Measurements from ENCODE around the gene DENND1A.

DNA sequence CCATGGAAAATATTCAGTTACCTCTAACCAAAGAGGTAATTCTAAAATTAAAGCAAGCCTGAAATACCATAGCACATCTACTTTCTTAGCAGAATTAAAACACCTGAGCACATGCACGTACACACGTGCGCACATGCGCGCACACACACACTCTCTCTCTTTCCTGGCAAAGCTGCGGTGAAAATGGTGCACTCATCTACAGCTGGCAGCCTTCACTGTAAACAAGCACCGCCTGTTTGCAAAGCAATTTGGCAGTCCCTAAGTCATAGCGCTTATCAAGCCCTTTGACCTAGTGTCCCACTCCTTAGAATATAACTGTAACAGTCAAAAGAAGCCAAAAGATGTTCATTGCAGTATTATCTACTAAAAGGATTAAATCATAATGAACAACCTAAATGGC, 278.7 kb downstream of the DENND1A start:
- TF ChIP-seq, protein P1, sequence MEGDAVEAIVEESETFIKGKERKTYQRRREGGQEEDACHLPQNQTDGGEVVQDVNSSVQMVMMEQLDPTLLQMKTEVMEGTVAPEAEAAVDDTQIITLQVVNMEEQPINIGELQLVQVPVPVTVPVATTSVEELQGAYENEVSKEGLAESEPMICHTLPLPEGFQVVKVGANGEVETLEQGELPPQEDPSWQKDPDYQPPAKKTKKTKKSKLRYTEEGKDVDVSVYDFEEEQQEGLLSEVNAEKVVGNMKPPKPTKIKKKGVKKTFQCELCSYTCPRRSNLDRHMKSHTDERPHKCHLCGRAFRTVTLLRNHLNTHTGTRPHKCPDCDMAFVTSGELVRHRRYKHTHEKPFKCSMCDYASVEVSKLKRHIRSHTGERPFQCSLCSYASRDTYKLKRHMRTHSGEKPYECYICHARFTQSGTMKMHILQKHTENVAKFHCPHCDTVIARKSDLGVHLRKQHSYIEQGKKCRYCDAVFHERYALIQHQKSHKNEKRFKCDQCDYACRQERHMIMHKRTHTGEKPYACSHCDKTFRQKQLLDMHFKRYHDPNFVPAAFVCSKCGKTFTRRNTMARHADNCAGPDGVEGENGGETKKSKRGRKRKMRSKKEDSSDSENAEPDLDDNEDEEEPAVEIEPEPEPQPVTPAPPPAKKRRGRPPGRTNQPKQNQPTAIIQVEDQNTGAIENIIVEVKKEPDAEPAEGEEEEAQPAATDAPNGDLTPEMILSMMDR (IDR thresholded peaks at IDR 0.05): no peak
- TF ChIP-seq POLR2A (IDR thresholded peaks at IDR 0.05): no peak

Measured in heart left ventricle (tissue), 13 donors.